Gastrocnemius medialis (tissue), 4 donors: ENCODE measurements around the gene GLIS2. TPM values are rescaled to one million over a fixed set of nuclear protein-coding genes. Genes with fewer than 3 reads are reported as not detected.

Experiments used
- ATAC-seq, 2 donors: fragments of 150-250 bp; one replicate each; pipeline ENCODE4 v1.9.1; 2016
- DNase-seq, 2 donors: peaks; one replicate each; pipeline ENCODE4 v3.0.0-alpha.2; 2019
- H3K27ac ChIP-seq, 4 donors: fragments of 200-600 bp; sonication (generic); 1 replicate in 1 of 4; 2 replicates in 3 of 4; pipeline ENCODE4 v1.5.1; 2016 to 2018; ENCODE audit warnings: mild to moderate bottlenecking in 2 of 4, moderate library complexity in 1 of 4
- H3K27me3 ChIP-seq, 3 donors: fragments of 200-600 bp; sonication (generic) in 2 of 3; 1 replicate in 1 of 3; 2 replicates in 2 of 3; pipeline versions ENCODE4 v1.5.1 to v1.6.0; 2016 to 2019; ENCODE audit warnings: mild to moderate bottlenecking in 1 of 3, moderate library complexity in 1 of 3
- H3K36me3 ChIP-seq, 2 donors: fragments of 200-600 bp; sonication (generic) in 1 of 2; one replicate each; pipeline ENCODE4 v1.5.1; 2017 to 2018
- H3K4me1 ChIP-seq, 2 donors: fragments of 200-600 bp; sonication (generic) in 1 of 2; one replicate each; pipeline ENCODE4 v1.5.1; 2016 to 2017; ENCODE audit warnings: mild to moderate bottlenecking in 2 of 2
- H3K4me3 ChIP-seq, 4 donors: fragments of 200-600 bp; sonication (generic) in 3 of 4; 1 replicate in 1 of 4; 2 replicates in 3 of 4; pipeline ENCODE4 v1.5.1; 2016 to 2019; ENCODE audit warnings: mild to moderate bottlenecking in 2 of 4
- H3K9me3 ChIP-seq, 3 donors: fragments of 200-600 bp; sonication (generic) in 2 of 3; 1 replicate in 1 of 3; 2 replicates in 2 of 3; pipeline ENCODE4 v1.5.1; 2016 to 2019
- POLR2A ChIP-seq, 2 donors: fragments of 450-650 bp; IDR thresholded peaks; one replicate each; pipeline ENCODE4 v1.6.1; 2017; ENCODE audit warnings: antibody characterized with exemption in 2 of 2, mild to moderate bottlenecking in 2 of 2, moderate library complexity in 2 of 2
- in situ Hi-C, 4 donors: fragments of 200-750 bp; cut with MboI; loops; one replicate each; pipeline versions ENCODE4 v1.15.0 to v1.8.0; 2017; ENCODE audit warnings: low sequenced_read_pairs in 4 of 4
- intact Hi-C: fragments of 100-400 bp; cut with DNase I; formaldehyde crosslinking; loops from one replicate; pipeline ENCODE4 v1.15.1; 2023; ENCODE audit warnings: low total_unique reads
- total RNA-seq, 4 donors: library from RNA; depleted of rRNA; stranded (reverse); fragments of >200 nt; gene quantifications; one replicate each; pipeline versions ENCODE4 v1.1.0 to v1.2.3, GENCODE V29; 2016
- TF ChIP-seq, protein P1 (sequence below), 5 experiments: fragments of 450-650 bp in 3 of 5; fragments of 200-600 bp in 2 of 5; sonication (generic) in 2 of 5; IDR thresholded peaks in 4 of 5; conservative IDR thresholded peaks in 1 of 5; 1 replicate in 4 of 5; 2 replicates in 1 of 5; pipeline ENCODE4 v1.5.1; 2016 to 2019; ENCODE audit warnings: antibody characterized with exemption in 5 of 5, mild to moderate bottlenecking in 3 of 5, moderate library complexity in 3 of 5

Gene GLIS2
- total RNA-seq, 4 donors from 2014 or later = 0.81 to 0.95 (median 0.95) TPM; not detected in 1

- ATAC-seq (no peak), DNase-seq (no peak)
- no peaks in the 10 kb centered on the region for H3K27me3 ChIP-seq
- no peak overlapping the region for H3K4me3 ChIP-seq
- peaks cover 47% of the 10 kb centered on the region in 2 donors for H3K4me1 ChIP-seq
- H3K9me3 ChIP-seq = no peaks in the 10 kb centered on the region
- intact Hi-C loops (no loop called here), in situ Hi-C loops (loop anchor here in 1 of 4 donors (25.0 kb wide), 1 partner anchor 159 kb away; no protein-coding TSS in a partner anchor)
- peaks cover 0 to 3% of the 10 kb centered on the region in 2 donors for H3K36me3 ChIP-seq
- H3K27ac ChIP-seq = peak overlapping the region; percentile 64 to 92 (median 76)
- no peak for TF ChIP-seq POLR2A (IDR thresholded peaks at IDR 0.05)
- TF ChIP-seq, protein P1, sequence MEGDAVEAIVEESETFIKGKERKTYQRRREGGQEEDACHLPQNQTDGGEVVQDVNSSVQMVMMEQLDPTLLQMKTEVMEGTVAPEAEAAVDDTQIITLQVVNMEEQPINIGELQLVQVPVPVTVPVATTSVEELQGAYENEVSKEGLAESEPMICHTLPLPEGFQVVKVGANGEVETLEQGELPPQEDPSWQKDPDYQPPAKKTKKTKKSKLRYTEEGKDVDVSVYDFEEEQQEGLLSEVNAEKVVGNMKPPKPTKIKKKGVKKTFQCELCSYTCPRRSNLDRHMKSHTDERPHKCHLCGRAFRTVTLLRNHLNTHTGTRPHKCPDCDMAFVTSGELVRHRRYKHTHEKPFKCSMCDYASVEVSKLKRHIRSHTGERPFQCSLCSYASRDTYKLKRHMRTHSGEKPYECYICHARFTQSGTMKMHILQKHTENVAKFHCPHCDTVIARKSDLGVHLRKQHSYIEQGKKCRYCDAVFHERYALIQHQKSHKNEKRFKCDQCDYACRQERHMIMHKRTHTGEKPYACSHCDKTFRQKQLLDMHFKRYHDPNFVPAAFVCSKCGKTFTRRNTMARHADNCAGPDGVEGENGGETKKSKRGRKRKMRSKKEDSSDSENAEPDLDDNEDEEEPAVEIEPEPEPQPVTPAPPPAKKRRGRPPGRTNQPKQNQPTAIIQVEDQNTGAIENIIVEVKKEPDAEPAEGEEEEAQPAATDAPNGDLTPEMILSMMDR (IDR thresholded peaks at IDR 0.05 in 4 of 5, conservative IDR thresholded peaks at IDR 0.05 in 1 of 5) = no peak
These were observed 30.2 kb downstream of the GLIS2 start for GRCh38 chr16:4345836-4346781.

- peak in 1 of 2 donors; percentile 59 for DNase-seq
- intact Hi-C loops (no loop called here), in situ Hi-C loops (loop anchor here in 1 of 4 donors (25.0 kb wide), 1 partner anchor 160 kb away; no protein-coding TSS in a partner anchor)
- no peak overlapping the region for H3K4me3 ChIP-seq
- peak; percentile 6 to 32 for ATAC-seq
- H3K27ac ChIP-seq = peak overlapping the region; percentile 64 to 92 (median 76)
- no peaks in the 10 kb centered on the region for H3K36me3 ChIP-seq
- TF ChIP-seq POLR2A (IDR thresholded peaks at IDR 0.05) = no peak
- TF ChIP-seq, protein P1 (IDR thresholded peaks at IDR 0.05 in 4 of 5, conservative IDR thresholded peaks at IDR 0.05 in 1 of 5) = no peak
- H3K4me1 ChIP-seq = peaks cover 47 to 52% of the 10 kb centered on the region in 2 donors
- no peaks in the 10 kb centered on the region for H3K9me3 ChIP-seq
- no peaks in the 10 kb centered on the region for H3K27me3 ChIP-seq
These were observed 31.1 kb downstream of the GLIS2 start for GRCh38 chr16:4347010-4347409.

- Histone ChIP-seq H3K4me3 (no peak overlapping the region), H3K27me3 (no peaks in the 10 kb centered on the region), H3K4me1 (peaks cover 47 to 52% of the 10 kb centered on the region in 2 donors), H3K36me3 (no peaks in the 10 kb centered on the region), H3K27ac (peak overlapping the region; percentile 64 to 92 (median 76)), H3K9me3 (no peaks in the 10 kb centered on the region)
- TF ChIP-seq, protein P1 (IDR thresholded peaks at IDR 0.05 in 4 of 5, conservative IDR thresholded peaks at IDR 0.05 in 1 of 5) = no peak
- no peak for TF ChIP-seq POLR2A (IDR thresholded peaks at IDR 0.05)
- intact Hi-C loops = no loop called here
- DNase-seq (peak; percentile 63 to 72), ATAC-seq (peak; percentile 35 to 46)
- in situ Hi-C loops = loop anchor here in 1 of 4 donors (25.0 kb wide), 1 partner anchor 161 kb away; no protein-coding TSS in a partner anchor
These were observed 32.1 kb downstream of the GLIS2 start for GRCh38 chr16:4347765-4348509.

DNA sequence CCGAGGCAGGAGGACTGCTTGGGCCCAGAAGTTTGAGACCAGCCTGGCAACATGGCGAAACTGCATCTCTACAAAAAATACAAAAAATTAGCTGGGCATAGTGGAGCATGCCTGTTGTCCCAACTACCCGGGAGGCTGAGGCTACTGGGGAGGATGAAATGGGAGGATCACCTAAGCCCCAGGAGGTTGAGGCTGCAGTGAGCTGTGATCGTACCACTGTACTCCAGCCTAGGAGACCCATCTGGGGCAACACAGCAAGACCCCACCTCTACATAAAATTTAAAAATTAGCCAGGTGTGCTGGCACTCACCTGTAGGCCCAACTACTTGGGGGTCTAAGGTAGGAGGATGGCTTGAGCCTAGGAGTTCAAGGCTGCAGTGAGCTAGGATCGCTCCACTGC, 33.5 kb downstream of the GLIS2 start:
- intact Hi-C loops = no loop called here
- in situ Hi-C loops = loop anchor here in 1 of 4 donors (25.0 kb wide), 1 partner anchor 162 kb away; no protein-coding TSS in a partner anchor
- no peaks in the 10 kb centered on the region for H3K36me3 ChIP-seq
- no peaks in the 10 kb centered on the region for H3K9me3 ChIP-seq
- DNase-seq (no peak), ATAC-seq (no peak)
- H3K4me3 ChIP-seq = no peak overlapping the region
- peaks cover 43 to 52% of the 10 kb centered on the region in 2 donors for H3K4me1 ChIP-seq
- no peaks in the 10 kb centered on the region for H3K27me3 ChIP-seq
- H3K27ac ChIP-seq = peak overlapping the region in 2 of 4 donors; percentile 78 to 92
- TF ChIP-seq POLR2A (IDR thresholded peaks at IDR 0.05) = no peak
- TF ChIP-seq, protein P1 (IDR thresholded peaks at IDR 0.05 in 4 of 5, conservative IDR thresholded peaks at IDR 0.05 in 1 of 5) = no peak
